HG03457 (cell line): ENCODE results near the gene SHPK.

Experiments
- ATAC-seq: cut with Tn5 transposase; IDR thresholded peaks from one replicate; pipeline ENCODE4 v1.9.1; 2021; ENCODE audit warnings: moderate number of reproducible peaks; ENCODE audit not compliant: unreplicated experiment

SHPK gene

GRCh38 chr17:3630781-3631180 is 5.3 kb downstream of the SHPK start:
- ATAC-seq, result no peak

- ATAC-seq, result no peak
Measured at GRCh38 chr17:3627769-3628167, 8.3 kb downstream of the SHPK start.

- no peak for ATAC-seq
Measured at GRCh38 chr17:3626831-3627768, 8.9 kb downstream of the SHPK start.

- no peak for ATAC-seq
Measured at GRCh38 chr17:3622977-3623594, 13.0 kb downstream of the SHPK start.

- no peak for ATAC-seq
Measured at GRCh38 chr17:3621146-3621720, 14.8 kb downstream of the SHPK start.

- no peak for ATAC-seq
Measured at GRCh38 chr17:3615160-3615870, 20.7 kb downstream of the SHPK start.

GRCh38 chr17:3613124-3613523 is 22.9 kb downstream of the SHPK start:
- ATAC-seq, result no peak

GRCh38 chr17:3610523-3610922 is 25.5 kb downstream of the SHPK start:
- no peak for ATAC-seq

GRCh38 chr17:3609689-3610088 is 26.4 kb downstream of the SHPK start:
- ATAC-seq, result no peak

GRCh38 chr17:3603870-3604259 is 32.2 kb downstream of the SHPK start:
- ATAC-seq, result no peak

GRCh38 chr17:3603119-3603869 is 32.8 kb downstream of the SHPK start:
- no peak for ATAC-seq

GRCh38 chr17:3602499-3602898 is 33.6 kb downstream of the SHPK start:
- ATAC-seq, result no peak

- ATAC-seq, result no peak
Measured at GRCh38 chr17:3600529-3601205, 35.4 kb downstream of the SHPK start.

GRCh38 chr17:3598078-3598477 is 38.0 kb downstream of the SHPK start:
- no peak for ATAC-seq

GRCh38 chr17:3596804-3597464 is 39.1 kb downstream of the SHPK start:
- ATAC-seq, result no peak

GRCh38 chr17:3594976-3595375 is 41.1 kb downstream of the SHPK start:
- ATAC-seq, result no peak

- ATAC-seq, result no peak
Measured at GRCh38 chr17:3594051-3594800, 41.8 kb downstream of the SHPK start.

- ATAC-seq, result no peak
Measured at GRCh38 chr17:3593384-3593783, 42.7 kb downstream of the SHPK start.
